Stimulated activated CD4-positive, alpha-beta T cell treated with anti-CD3 and anti-CD28 coated beads, Interleukin-2, amount 100 ng/mL, for 24 hours (primary cell): ENCODE data around the gene GOSR1.
"Not testable (repeated sequence)": the region's sequence is repeated elsewhere in the genome, so short reads cannot be mapped to it uniquely, and the experiment has no call there.

Experiments
- DNase-seq, 2 donors: peaks; one replicate each; pipeline ENCODE4 v3.0.0-alpha.2; 2020

The GOSR1 gene

GRCh38 chr17:30564422-30565072 is 87.3 kb downstream of the GOSR1 start:
- not testable (repeated sequence) for DNase-seq

- no peak for DNase-seq
Measured at GRCh38 chr17:30565073-30565935, 88.1 kb downstream of the GOSR1 start.

GRCh38 chr17:30566104-30566503 is 88.9 kb downstream of the GOSR1 start:
- DNase-seq: not testable (repeated sequence)

GRCh38 chr17:30566516-30567225 is 89.5 kb downstream of the GOSR1 start:
- DNase-seq: not testable (repeated sequence)

- no peak for DNase-seq
Measured at GRCh38 chr17:30567231-30568116, 90.3 kb downstream of the GOSR1 start.

- DNase-seq: no peak
Measured at GRCh38 chr17:30568117-30568430, 90.9 kb downstream of the GOSR1 start.

GRCh38 chr17:30569531-30570175 is 92.4 kb downstream of the GOSR1 start:
- DNase-seq: not testable (repeated sequence)

- no peak for DNase-seq
Measured at GRCh38 chr17:30570191-30570590, 93.0 kb downstream of the GOSR1 start.

GRCh38 chr17:30570596-30571265 is 93.5 kb downstream of the GOSR1 start:
- DNase-seq: no peak

- not testable (repeated sequence) for DNase-seq
Measured at GRCh38 chr17:30571404-30571803, 94.2 kb downstream of the GOSR1 start.

GRCh38 chr17:30571921-30572320 is 94.7 kb downstream of the GOSR1 start:
- DNase-seq: no peak

- DNase-seq: not testable (repeated sequence)
Measured at GRCh38 chr17:30572651-30573554, 95.7 kb downstream of the GOSR1 start.

- DNase-seq: no peak
Measured at GRCh38 chr17:30573603-30574175, 96.5 kb downstream of the GOSR1 start.

GRCh38 chr17:30574309-30574708 is 97.1 kb downstream of the GOSR1 start:
- DNase-seq: not testable (repeated sequence)

GRCh38 chr17:30574806-30575205 is 97.6 kb downstream of the GOSR1 start:
- not testable (repeated sequence) for DNase-seq

GRCh38 chr17:30575648-30576325 is 98.6 kb downstream of the GOSR1 start:
- DNase-seq: not testable (repeated sequence)

- no peak for DNase-seq
Measured at GRCh38 chr17:30576326-30576861, 99.2 kb downstream of the GOSR1 start.
